Endothelial cell of umbilical vein (primary cell): Measurements from ENCODE around the gene PLOD2. TPM values are rescaled to one million over a fixed set of nuclear protein-coding genes. Genes with fewer than 3 reads are reported as not detected.

Experiments used
- BruUV-seq: library from RNA; stranded (reverse); fragments of 400-500 nt; replicated peaks from 2 replicates; lab custom pipeline; 2021; lab: Mats Ljungman, UMichigan
- CTCF ChIA-PET: fragments of 300-600, 350-600 bp; sonication (Branson Sonifier 250); formaldehyde crosslinking; loops from one replicate; lab custom pipeline; 2021; ENCODE audit warnings: antibody characterized with exemption, inconsistent platforms; lab: Charles Lee
- POLR2A ChIA-PET: fragments of 300-600, 350-600 bp; sonication (Branson Sonifier 250); formaldehyde crosslinking; loops from one replicate; lab custom pipeline; 2021; ENCODE audit warnings: antibody characterized with exemption, inconsistent platforms; lab: Charles Lee
- DNase-seq: peaks from one replicate; pipeline ENCODE4 v3.0.0-alpha.2; 2011; ENCODE audit warnings: low read depth, low spot score
- FAIRE-seq: peaks from 2 replicates; lab custom pipeline; 2011; peaks lifted over from hg19 to GRCh38; lab: Jason Lieb, UNC
- H2AFZ ChIP-seq: 2 replicates; pipeline ENCODE4 v1.6.0; 2012; ENCODE audit warnings: low read depth, low read length, control low read depth, inconsistent platforms
- H3K27ac ChIP-seq: 2 replicates; pipeline ENCODE4 v1.5.1; 2011; ENCODE audit warnings: low read depth, mild to moderate bottlenecking, control low read depth, low read length, moderate library complexity; ENCODE audit not compliant: insufficient read depth
- H3K27me3 ChIP-seq, 2 experiments: 2 replicates each; pipeline versions ENCODE4 v1.6.0 to v1.6.1; 2011; ENCODE audit warnings: low read length in 2 of 2, mixed read lengths in 1 of 2; ENCODE audit not compliant: control insufficient read depth in 2 of 2, insufficient read depth in 2 of 2
- H3K36me3 ChIP-seq, 2 experiments: 2 replicates in 1 of 2; 3 replicates in 1 of 2; pipeline ENCODE4 v1.5.1; 2011; ENCODE audit warnings: low read length in 2 of 2, mild to moderate bottlenecking in 1 of 2, moderate library complexity in 1 of 2; ENCODE audit not compliant: control insufficient read depth in 2 of 2, insufficient read depth in 2 of 2; ENCODE audit errors: extremely low read depth in 1 of 2
- H3K4me1 ChIP-seq: 3 replicates; pipeline ENCODE4 v1.5.1; 2011; ENCODE audit warnings: mild to moderate bottlenecking, low read length; ENCODE audit not compliant: control insufficient read depth, insufficient read depth; ENCODE audit errors: extremely low read depth
- H3K4me2 ChIP-seq: 2 replicates; pipeline ENCODE4 v1.6.1; 2011; ENCODE audit warnings: low read length, control low read depth, mixed read lengths; ENCODE audit not compliant: insufficient read depth
- H3K4me3 ChIP-seq, 3 experiments: fragments of 200-600 bp in 1 of 3; sonication (generic), shearing (Covaris generic) in 1 of 3; replicated peaks in 1 of 3; 2 replicates each; pipeline ENCODE4 v1.5.1; 2011 to 2016; ENCODE audit warnings: control low read depth in 3 of 3, low read length in 3 of 3, mild to moderate bottlenecking in 2 of 3, inconsistent platforms in 1 of 3, low read depth in 1 of 3, moderate library complexity in 1 of 3; ENCODE audit not compliant: insufficient read depth in 1 of 3
- H3K79me2 ChIP-seq: 2 replicates; pipeline ENCODE4 v1.6.0; 2012; ENCODE audit warnings: low read length, inconsistent platforms; ENCODE audit not compliant: control insufficient read depth, insufficient read depth
- H3K9ac ChIP-seq: replicated peaks from 2 replicates; pipeline ENCODE3; 2011; ENCODE audit warnings: low read length, control low read depth; ENCODE audit not compliant: insufficient read depth; ENCODE audit errors: extremely low read depth
- H3K9me1 ChIP-seq: replicated peaks from 3 replicates; pipeline ENCODE4 v1.6.0; 2011; ENCODE audit warnings: mild to moderate bottlenecking, low read length; ENCODE audit not compliant: control insufficient read depth, insufficient read depth; ENCODE audit errors: extremely low read depth
- H3K9me3 ChIP-seq: replicated peaks from 2 replicates; pipeline ENCODE4 v1.5.1; 2012; ENCODE audit warnings: low read length, inconsistent platforms; ENCODE audit not compliant: control insufficient read depth, insufficient read depth
- H4K20me1 ChIP-seq: replicated peaks from 2 replicates; pipeline ENCODE3; 2011; ENCODE audit warnings: mild to moderate bottlenecking, low read length; ENCODE audit not compliant: control insufficient read depth, insufficient read depth; ENCODE audit errors: extremely low read depth
- FOS ChIP-seq: IDR thresholded peaks from 2 replicates; pipeline ENCODE4 v1.6.1; 2011; ENCODE audit warnings: mild to moderate bottlenecking, low read length, moderate library complexity, borderline replicate concordance; ENCODE audit not compliant: insufficient read depth
- GATA2 ChIP-seq: IDR thresholded peaks from 2 replicates; pipeline ENCODE4 v1.7.0; 2011; ENCODE audit warnings: low read depth, mild to moderate bottlenecking, moderate library complexity, mixed read lengths, low read length; ENCODE audit not compliant: insufficient read length, insufficient read depth
- MYC ChIP-seq: IDR thresholded peaks from one replicate; pipeline ENCODE4 v1.6.1; 2011; ENCODE audit warnings: mild to moderate bottlenecking, low read depth, low read length
- POLR2A ChIP-seq: IDR thresholded peaks from 2 replicates; pipeline ENCODE4 v1.6.1; 2012; ENCODE audit warnings: low read depth, mild to moderate bottlenecking, control low read depth, low read length
- POLR2AphosphoS5 ChIP-seq: IDR thresholded peaks from 2 replicates; pipeline ENCODE4 v1.6.1; 2012; ENCODE audit warnings: low read depth, mild to moderate bottlenecking, control low read depth, low read length, moderate library complexity; ENCODE audit not compliant: insufficient read depth
- dilution Hi-C: fragments of 300-500 bp; cut with MboI; formaldehyde crosslinking; loops from one replicate; pipeline ENCODE4 v1.15.0; 2019; ENCODE audit warnings: low sequenced_read_pairs; ENCODE audit not compliant: extremely low pct_ligation_motif_present
- intact Hi-C: fragments of 100-400 bp; cut with micrococcal nuclease; formaldehyde crosslinking; loops from one replicate; pipeline ENCODE4 v1.10.0; 2022
- polyA plus RNA-seq, 4 experiments: library from polyadenylated mRNA; depleted of rRNA in 3 of 4; stranded (reverse) in 3 of 4; unstranded in 1 of 4; fragments of >200 nt; gene quantifications; 2 replicates each; pipeline versions ENCODE4 v1.2.1 to v1.2.3, GENCODE V29; 2011 to 2012; ENCODE audit warnings: missing spikeins in 1 of 4
- total RNA-seq: library from RNA; stranded (reverse); gene quantifications from 2 replicates; pipeline ENCODE4 v1.2.3, GENCODE V29; 2021
- TF ChIP-seq, protein P1 (sequence below), 2 donors: IDR thresholded peaks; 1 replicate in 1 of 2; 2 replicates in 1 of 2; pipeline ENCODE4 v1.5.1; 2011; ENCODE audit warnings: low read length in 2 of 2, mild to moderate bottlenecking in 2 of 2, moderate library complexity in 2 of 2, control low read depth in 1 of 2, inconsistent platforms in 1 of 2, low read depth in 1 of 2; ENCODE audit not compliant: insufficient read depth in 1 of 2; ENCODE audit errors: extremely low read depth in 1 of 2
- TF ChIP-seq, protein P2 (sequence below): IDR thresholded peaks from 2 replicates; pipeline ENCODE4 v1.6.1; 2011; ENCODE audit not compliant: insufficient read depth, insufficient read length

PLOD2 gene
- total and polyA plus RNA-seq, 2 donors (not counting 3 experiments of a cell fraction or from before 2014, with no cell fraction given): 36.1 to 193 TPM

DNA sequence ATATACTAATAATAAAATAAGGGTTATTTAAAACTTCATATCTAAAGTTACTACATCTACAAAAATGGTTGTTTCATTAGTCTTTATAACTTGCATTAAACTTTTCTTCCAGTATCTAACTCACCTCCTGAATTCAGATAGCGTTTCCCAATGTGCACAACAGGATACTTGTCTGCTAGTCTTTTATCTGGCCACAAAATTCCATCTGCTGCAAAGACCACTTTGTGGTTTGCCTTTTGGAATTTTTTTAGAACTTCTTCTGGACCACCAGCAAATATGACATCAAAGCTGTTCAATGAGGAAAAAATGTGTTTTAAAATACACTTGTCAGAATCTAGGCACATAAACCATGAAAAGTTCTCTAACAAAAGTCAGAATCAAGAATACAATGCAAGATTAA is 50.8 kb downstream of the PLOD2 start:
- H3K9ac ChIP-seq: no peak overlapping the region
- no peak for FAIRE-seq
- H2AFZ ChIP-seq: no peak overlapping the region
- no TSS peak for BruUV-seq
- no peak overlapping the region for H3K4me3 ChIP-seq
- no peaks in the 10 kb centered on the region for H3K4me1 ChIP-seq
- peaks cover 40% of the 10 kb centered on the region for H3K79me2 ChIP-seq
- H3K36me3 ChIP-seq: peaks cover 7 to 13% of the 10 kb centered on the region in 2 experiments
- H3K27me3 ChIP-seq: no peaks in the 10 kb centered on the region
- ChIA-PET CTCF (interaction anchor here (0.9 to 1.6 kb wide), 3 partner anchors 9 to 45 kb away, joined by 3 read pairs; no protein-coding TSS in a partner anchor), POLR2A (no interaction called here)
- no peak overlapping the region for H3K4me2 ChIP-seq
- DNase-seq: no peak
- no peaks in the 10 kb centered on the region for H3K9me1 ChIP-seq
- H3K9me3 ChIP-seq: no peaks in the 10 kb centered on the region
- H4K20me1 ChIP-seq: no peaks in the 10 kb centered on the region
- no peak overlapping the region for H3K27ac ChIP-seq
- intact Hi-C loops: no loop called here
- TF ChIP-seq, protein P1, sequence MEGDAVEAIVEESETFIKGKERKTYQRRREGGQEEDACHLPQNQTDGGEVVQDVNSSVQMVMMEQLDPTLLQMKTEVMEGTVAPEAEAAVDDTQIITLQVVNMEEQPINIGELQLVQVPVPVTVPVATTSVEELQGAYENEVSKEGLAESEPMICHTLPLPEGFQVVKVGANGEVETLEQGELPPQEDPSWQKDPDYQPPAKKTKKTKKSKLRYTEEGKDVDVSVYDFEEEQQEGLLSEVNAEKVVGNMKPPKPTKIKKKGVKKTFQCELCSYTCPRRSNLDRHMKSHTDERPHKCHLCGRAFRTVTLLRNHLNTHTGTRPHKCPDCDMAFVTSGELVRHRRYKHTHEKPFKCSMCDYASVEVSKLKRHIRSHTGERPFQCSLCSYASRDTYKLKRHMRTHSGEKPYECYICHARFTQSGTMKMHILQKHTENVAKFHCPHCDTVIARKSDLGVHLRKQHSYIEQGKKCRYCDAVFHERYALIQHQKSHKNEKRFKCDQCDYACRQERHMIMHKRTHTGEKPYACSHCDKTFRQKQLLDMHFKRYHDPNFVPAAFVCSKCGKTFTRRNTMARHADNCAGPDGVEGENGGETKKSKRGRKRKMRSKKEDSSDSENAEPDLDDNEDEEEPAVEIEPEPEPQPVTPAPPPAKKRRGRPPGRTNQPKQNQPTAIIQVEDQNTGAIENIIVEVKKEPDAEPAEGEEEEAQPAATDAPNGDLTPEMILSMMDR (IDR thresholded peaks at IDR 0.05; ENCODE audit: extremely low read depth in 1 of 2, insufficient read depth in 1 of 2, low read depth in 1 of 2, low read length in 2 of 2): no peak
- TF ChIP-seq MYC (no peak), POLR2AphosphoS5 (no peak), POLR2A (no peak), FOS (no peak), GATA2 (no peak)
- TF ChIP-seq, protein P2, sequence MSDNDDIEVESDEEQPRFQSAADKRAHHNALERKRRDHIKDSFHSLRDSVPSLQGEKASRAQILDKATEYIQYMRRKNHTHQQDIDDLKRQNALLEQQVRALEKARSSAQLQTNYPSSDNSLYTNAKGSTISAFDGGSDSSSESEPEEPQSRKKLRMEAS: no peak
- dilution Hi-C loops: no loop called here
